Ishikawa (cell line): ENCODE measurements around the gene NNT.

Experiments
- CEBPB ChIP-seq: IDR thresholded peaks from 2 replicates; pipeline ENCODE4 v1.6.1; 2012
- CREB1 ChIP-seq: IDR thresholded peaks from 2 replicates; pipeline ENCODE4 v1.6.1; 2012; ENCODE audit warnings: low read depth
- EGR1 ChIP-seq: IDR thresholded peaks from 2 replicates; pipeline ENCODE4 v1.6.1; 2012
- EP300 ChIP-seq: IDR thresholded peaks from 2 replicates; pipeline ENCODE4 v1.6.1; 2012; ENCODE audit warnings: borderline replicate concordance
- FOXM1 ChIP-seq: IDR thresholded peaks from 2 replicates; pipeline ENCODE4 v1.6.1; 2012; ENCODE audit warnings: low read depth, borderline replicate concordance
- NFIC ChIP-seq: IDR thresholded peaks from 2 replicates; pipeline ENCODE4 v1.6.1; 2012
- RAD21 ChIP-seq: IDR thresholded peaks from 2 replicates; pipeline ENCODE4 v1.6.1; 2012; ENCODE audit warnings: low read depth
- REST ChIP-seq: IDR thresholded peaks from 2 replicates; pipeline ENCODE4 v1.6.1; 2012; ENCODE audit warnings: low read depth, mild to moderate bottlenecking
- TAF1 ChIP-seq: IDR thresholded peaks from 2 replicates; pipeline ENCODE4 v1.6.1; 2012; ENCODE audit warnings: low read depth, mild to moderate bottlenecking
- TCF12 ChIP-seq: IDR thresholded peaks from 2 replicates; pipeline ENCODE4 v1.6.1; 2012; ENCODE audit warnings: low read depth
- TEAD4 ChIP-seq: IDR thresholded peaks from 2 replicates; pipeline ENCODE4 v1.6.1; 2012
- YY1 ChIP-seq: IDR thresholded peaks from 2 replicates; pipeline ENCODE4 v1.6.1; 2012; ENCODE audit warnings: low read depth
- ZBTB7A ChIP-seq: IDR thresholded peaks from 2 replicates; pipeline ENCODE4 v1.6.1; 2012; ENCODE audit warnings: low read depth
- TF ChIP-seq, protein P1 (sequence below): IDR thresholded peaks from 2 replicates; pipeline ENCODE4 v1.6.1; 2012
- TF ChIP-seq, protein P2 (sequence below): IDR thresholded peaks from 2 replicates; pipeline ENCODE4 v1.6.1; 2012

The NNT gene

DNA sequence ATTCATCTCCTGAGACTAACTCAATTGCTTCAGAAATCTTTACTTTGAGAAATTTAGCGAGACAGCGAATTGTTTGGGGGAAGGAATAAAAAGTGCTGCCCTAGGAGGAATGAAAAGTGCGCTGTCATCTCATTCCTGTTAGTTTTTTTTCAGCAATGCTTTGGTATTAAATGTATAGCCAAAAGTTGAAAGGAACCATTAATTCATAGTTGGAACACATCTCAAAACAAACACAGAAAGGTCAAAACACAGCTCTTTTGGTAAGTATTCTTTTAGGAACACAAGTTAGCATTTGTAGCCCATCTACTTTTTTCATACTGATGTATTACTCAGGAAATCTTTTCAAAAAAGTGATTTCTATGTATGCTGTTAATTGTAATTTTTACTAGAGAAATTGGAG is 109.1 kb downstream of the NNT start:
- TF ChIP-seq TEAD4 (no peak), RAD21 (no peak), EP300 (no peak), TAF1 (no peak), ZBTB7A (no peak), FOXM1 (no peak), NFIC (no peak), CEBPB (no peak), REST (no peak)

- TF ChIP-seq TCF12 (no peak), CEBPB (no peak), YY1 (no peak), TEAD4 (no peak), ZBTB7A (no peak), EGR1 (no peak), RAD21 (no peak), CREB1 (no peak)
- TF ChIP-seq, protein P1, sequence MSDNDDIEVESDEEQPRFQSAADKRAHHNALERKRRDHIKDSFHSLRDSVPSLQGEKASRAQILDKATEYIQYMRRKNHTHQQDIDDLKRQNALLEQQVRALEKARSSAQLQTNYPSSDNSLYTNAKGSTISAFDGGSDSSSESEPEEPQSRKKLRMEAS: no peak
Observed at GRCh38 chr5:43728581-43728980, 125.6 kb downstream of the NNT start.

DNA sequence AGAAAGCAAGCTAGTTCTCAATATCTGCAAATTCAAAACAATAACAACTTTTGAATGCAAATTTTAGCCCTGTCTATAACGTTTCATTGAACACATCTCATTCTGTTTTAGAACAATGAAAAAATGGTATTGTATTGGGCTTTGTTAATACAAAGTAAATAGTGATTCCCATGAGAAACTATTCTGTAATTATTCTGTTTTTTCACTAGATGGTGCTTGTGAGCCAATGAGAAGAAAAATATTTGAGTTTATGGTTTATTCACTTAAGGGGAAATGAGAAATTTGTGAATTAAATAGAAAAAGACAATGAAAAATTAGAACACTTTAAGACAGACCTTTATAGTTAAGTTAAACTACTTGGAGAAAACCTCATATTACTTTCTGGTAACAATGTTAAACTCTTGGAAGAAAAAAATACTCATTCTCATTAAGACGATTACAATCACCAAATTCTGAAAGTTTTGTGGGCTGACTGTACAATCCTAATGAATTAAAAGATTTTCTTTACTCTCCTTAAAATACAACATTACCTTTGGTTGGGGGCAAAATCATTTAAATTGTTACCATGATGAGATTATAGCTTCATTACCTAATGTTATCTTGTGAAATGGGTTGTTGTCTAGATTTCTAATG is 127.0 kb downstream of the NNT start:
- TF ChIP-seq, protein P2, sequence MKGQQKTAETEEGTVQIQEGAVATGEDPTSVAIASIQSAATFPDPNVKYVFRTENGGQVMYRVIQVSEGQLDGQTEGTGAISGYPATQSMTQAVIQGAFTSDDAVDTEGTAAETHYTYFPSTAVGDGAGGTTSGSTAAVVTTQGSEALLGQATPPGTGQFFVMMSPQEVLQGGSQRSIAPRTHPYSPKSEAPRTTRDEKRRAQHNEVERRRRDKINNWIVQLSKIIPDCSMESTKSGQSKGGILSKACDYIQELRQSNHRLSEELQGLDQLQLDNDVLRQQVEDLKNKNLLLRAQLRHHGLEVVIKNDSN: no peak
- TF ChIP-seq, protein P1: no peak
- peak; percentile 59 for TF ChIP-seq RAD21

GRCh38 chr5:43730832-43731342 is 127.9 kb downstream of the NNT start:
- TF ChIP-seq ZBTB7A (no peak), TCF12 (no peak), EP300 (no peak), CEBPB (no peak), FOXM1 (no peak), EGR1 (no peak), NFIC (no peak), REST (no peak)
- TF ChIP-seq, protein P2: no peak

DNA sequence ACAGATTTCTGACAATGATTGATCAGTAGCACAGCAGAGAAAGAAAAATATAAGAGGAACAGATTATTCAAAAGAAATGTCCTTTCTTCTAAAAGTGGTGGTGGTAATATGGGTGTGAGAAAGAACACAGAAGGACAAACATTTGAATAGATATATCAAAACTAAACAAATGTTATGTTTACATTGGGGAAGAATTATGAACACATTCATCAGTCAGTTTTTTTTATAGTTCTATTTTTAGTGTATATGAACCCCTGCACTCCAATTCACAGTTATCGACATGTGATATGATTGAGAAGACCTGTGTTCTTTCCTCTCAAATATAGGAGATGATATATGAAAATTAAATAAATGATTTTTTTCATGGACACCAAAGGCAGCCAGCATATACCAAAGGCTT is 128.6 kb downstream of the NNT start:
- TF ChIP-seq REST (no peak), CREB1 (no peak), FOXM1 (no peak), ZBTB7A (no peak), EP300 (no peak), TEAD4 (no peak)
- TF ChIP-seq, protein P1: no peak
